IMR-90 (cell line): ENCODE measurements around the gene GPC5. TPM values are rescaled to one million over a fixed set of nuclear protein-coding genes. Genes with fewer than 3 reads are reported as not detected.

Experiments used
- ATAC-seq: fragments of 200-7000 bp; cut with Tn5 transposase; 2 replicates; pipeline ENCODE4 v1.9.1; 2020; ENCODE audit warnings: low read depth, mild to moderate bottlenecking, moderate library complexity
- BruUV-seq: library from RNA; stranded (reverse); fragments of 400-500 nt; replicated peaks from 2 replicates; lab custom pipeline; 2021; lab: Mats Ljungman, UMichigan
- CTCF ChIA-PET: fragments of 300-600 bp; formaldehyde crosslinking; extraction: SDS; loops from one replicate; lab custom pipeline; 2021; ENCODE audit warnings: antibody characterized with exemption; lab: Yijun Ruan, JAX
- POLR2A ChIA-PET: fragments of 300-600 bp; sonication (Branson Sonifier 250); formaldehyde crosslinking; loops from one replicate; lab custom pipeline; 2022; ENCODE audit warnings: antibody characterized with exemption; ENCODE audit not compliant: unreplicated experiment; lab: Charles Lee
- DNase-seq: peaks from one replicate; pipeline ENCODE4 v3.0.0; 2013
- H2AFZ ChIP-seq: replicated peaks from 2 replicates; pipeline ENCODE3; 2013; ENCODE audit warnings: low read length, mild to moderate bottlenecking; ENCODE audit not compliant: poor library complexity
- H2AK5ac ChIP-seq: 2 replicates; pipeline ENCODE4 v1.6.1; 2013; ENCODE audit warnings: low read depth, low read length, inconsistent platforms
- H2AK9ac ChIP-seq: replicated peaks from 2 replicates; pipeline ENCODE3; 2013; ENCODE audit warnings: mild to moderate bottlenecking, low read depth, low read length, moderate library complexity; ENCODE audit not compliant: poor library complexity
- H2BK120ac ChIP-seq: 2 replicates; pipeline ENCODE4 v1.6.1; 2013; ENCODE audit warnings: low read depth, low read length, inconsistent platforms
- H2BK15ac ChIP-seq: 3 replicates; pipeline ENCODE4 v1.6.1; 2013; ENCODE audit warnings: low read depth, low read length, inconsistent platforms
- H2BK20ac ChIP-seq: 2 replicates; pipeline ENCODE4 v1.6.1; 2013; ENCODE audit warnings: low read depth, mild to moderate bottlenecking, inconsistent platforms, low read length, moderate library complexity
- H2BK5ac ChIP-seq: 2 replicates; pipeline ENCODE4 v1.6.1; 2013; ENCODE audit warnings: mild to moderate bottlenecking, low read depth, low read length, inconsistent platforms; ENCODE audit not compliant: poor library complexity, severe bottlenecking
- H3K14ac ChIP-seq: replicated peaks from 2 replicates; pipeline ENCODE4 v1.6.1; 2013; ENCODE audit warnings: low read depth, low read length, inconsistent platforms
- H3K18ac ChIP-seq: 2 replicates; pipeline ENCODE4 v1.6.1; 2013; ENCODE audit warnings: low read depth, low read length, control low read depth
- H3K23ac ChIP-seq: 2 replicates; pipeline ENCODE4 v1.6.1; 2013; ENCODE audit warnings: low read depth, low read length, inconsistent platforms
- H3K27ac ChIP-seq: 2 replicates; pipeline ENCODE4 v1.5.1; 2013; ENCODE audit warnings: mild to moderate bottlenecking, control low read depth, low read length; ENCODE audit not compliant: insufficient read depth
- H3K27me3 ChIP-seq: 2 replicates; pipeline ENCODE4 v1.6.1; 2013; ENCODE audit warnings: low read length; ENCODE audit not compliant: control insufficient read depth, insufficient read depth
- H3K36me3 ChIP-seq: 2 replicates; pipeline ENCODE4 v1.6.1; 2013; ENCODE audit warnings: low read length, mixed read lengths; ENCODE audit not compliant: control insufficient read depth, insufficient read depth
- H3K4ac ChIP-seq: 2 replicates; pipeline ENCODE4 v1.6.1; 2013; ENCODE audit warnings: low read depth, low read length, inconsistent platforms
- H3K4me1 ChIP-seq: 2 replicates; pipeline ENCODE4 v1.6.1; 2013; ENCODE audit warnings: low read length, mixed read lengths; ENCODE audit not compliant: control insufficient read depth, insufficient read depth
- H3K4me2 ChIP-seq: 2 replicates; pipeline ENCODE4 v1.6.1; 2013; ENCODE audit warnings: low read depth, mild to moderate bottlenecking, control low read depth, low read length, moderate library complexity
- H3K4me3 ChIP-seq: 2 replicates; pipeline ENCODE4 v1.5.1; 2013; ENCODE audit warnings: low read depth, mild to moderate bottlenecking, control low read depth, low read length, moderate library complexity; ENCODE audit not compliant: insufficient read depth
- H3K56ac ChIP-seq: 2 replicates; pipeline ENCODE4 v1.6.1; 2013; ENCODE audit warnings: low read length, inconsistent platforms; ENCODE audit not compliant: insufficient read depth; ENCODE audit errors: extremely low read depth
- H3K79me1 ChIP-seq, 2 experiments: 2 replicates each; pipeline ENCODE4 v1.6.1; 2013; ENCODE audit warnings: low read length in 2 of 2, inconsistent platforms in 1 of 2, low read depth in 1 of 2
- H3K9ac ChIP-seq: 2 replicates; pipeline ENCODE4 v1.6.1; 2013; ENCODE audit warnings: low read depth, low read length, control low read depth
- H3K9me1 ChIP-seq: 2 replicates; pipeline ENCODE4 v1.6.1; 2013; ENCODE audit warnings: low read length, inconsistent platforms; ENCODE audit not compliant: insufficient read depth
- H3K9me3 ChIP-seq: 2 replicates; pipeline ENCODE4 v1.6.1; 2013; ENCODE audit warnings: low read length; ENCODE audit not compliant: control insufficient read depth, insufficient read depth
- H4K20me1 ChIP-seq: 2 replicates; pipeline ENCODE4 v1.6.1; 2013; ENCODE audit warnings: low read length, inconsistent platforms; ENCODE audit not compliant: insufficient read depth
- H4K5ac ChIP-seq: 2 replicates; pipeline ENCODE4 v1.6.1; 2013; ENCODE audit warnings: mild to moderate bottlenecking, low read depth, low read length, control low read depth
- H4K8ac ChIP-seq, 2 experiments: 2 replicates each; pipeline ENCODE4 v1.6.1; 2013; ENCODE audit warnings: low read depth in 2 of 2, low read length in 2 of 2, control low read depth in 1 of 2, inconsistent platforms in 1 of 2
- H4K91ac ChIP-seq: 2 replicates; pipeline ENCODE4 v1.6.1; 2013; ENCODE audit warnings: low read depth, low read length, inconsistent platforms; ENCODE audit not compliant: insufficient read depth
- CHD1 ChIP-seq: IDR thresholded peaks from 2 replicates; pipeline ENCODE4 v1.6.1; 2012; ENCODE audit warnings: low read depth, low read length, improper control_type of control experiment
- FOS ChIP-seq: fragments of 150-350 bp; IDR thresholded peaks from 2 replicates; pipeline ENCODE4 v1.6.1; 2016; ENCODE audit warnings: low read depth, low read length
- MAFK ChIP-seq: IDR thresholded peaks from 2 replicates; pipeline ENCODE4 v1.6.1; 2012; ENCODE audit warnings: low read depth, low read length, improper control_type of control experiment
- RAD21 ChIP-seq: IDR thresholded peaks from 2 replicates; pipeline ENCODE4 v1.6.1; 2012; ENCODE audit warnings: low read length, improper control_type of control experiment
- RFX5 ChIP-seq: IDR thresholded peaks from 2 replicates; pipeline ENCODE4 v1.8.0; 2012; ENCODE audit warnings: low read depth, mild to moderate bottlenecking, low read length, moderate library complexity
- WGBS, 2 experiments: methylation state at CpG; one replicate each; pipeline versions ENCODE4 v1.1.5 to v1.1.7; 2013; ENCODE audit warnings: missing lambda C conversion rate in 2 of 2; ENCODE audit not compliant: insufficient read length in 1 of 2; ENCODE audit errors: extremely low coverage in 2 of 2; 5-methylcytosine and 5-hydroxymethylcytosine counted together
- dilution Hi-C: fragments of 300-500 bp; cut with HindIII; formaldehyde crosslinking; loops from one replicate; pipeline ENCODE4 v1.14.3; 2018; ENCODE audit warnings: low sequenced_read_pairs; ENCODE audit not compliant: unreplicated experiment
- in situ Hi-C: fragments of 300-500 bp; cut with MboI; formaldehyde crosslinking; loops from 3 replicates; pipeline ENCODE4 v1.14.3; 2019; ENCODE audit warnings: low sequenced_read_pairs, inconsistent platforms, mixed read lengths
- intact Hi-C: fragments of 100-400 bp; cut with micrococcal nuclease; formaldehyde crosslinking; loops from 2 replicates; pipeline ENCODE4 v1.10.0; 2022
- polyA plus RNA-seq, 3 experiments: library from polyadenylated mRNA; depleted of rRNA; stranded (reverse); fragments of >200 nt; gene quantifications; 2 replicates each; pipeline ENCODE4 v1.2.3, GENCODE V29; 2012; ENCODE audit warnings: low replicate concordance in 1 of 3
- total RNA-seq: library from RNA; depleted of rRNA; stranded (reverse); fragments of >200 nt; gene quantifications from 2 replicates; pipeline ENCODE4 v1.2.3, GENCODE V29; 2012
- TF ChIP-seq, protein P1 (sequence below): conservative IDR thresholded peaks from 2 replicates; pipeline ENCODE4 v1.5.1; 2012; ENCODE audit warnings: mild to moderate bottlenecking, low read depth, low read length, improper control_type of control experiment
- TF ChIP-seq, protein P2 (sequence below): fragments of 150-350 bp; IDR thresholded peaks from 2 replicates; pipeline ENCODE4 v1.6.1; 2016; ENCODE audit warnings: low read depth, mild to moderate bottlenecking, low read length, moderate library complexity, borderline replicate concordance
- TF ChIP-seq, protein P3 (sequence below): fragments of 150-350 bp; IDR thresholded peaks from 2 replicates; pipeline ENCODE4 v1.6.1; 2017; ENCODE audit warnings: mild to moderate bottlenecking, antibody characterized with exemption, low read length, low read depth

Gene GPC5
- total and polyA plus RNA-seq, 2 of the 4 experiments (the other 2 are of a cell fraction): 0.94 to 1.8 TPM

DNA sequence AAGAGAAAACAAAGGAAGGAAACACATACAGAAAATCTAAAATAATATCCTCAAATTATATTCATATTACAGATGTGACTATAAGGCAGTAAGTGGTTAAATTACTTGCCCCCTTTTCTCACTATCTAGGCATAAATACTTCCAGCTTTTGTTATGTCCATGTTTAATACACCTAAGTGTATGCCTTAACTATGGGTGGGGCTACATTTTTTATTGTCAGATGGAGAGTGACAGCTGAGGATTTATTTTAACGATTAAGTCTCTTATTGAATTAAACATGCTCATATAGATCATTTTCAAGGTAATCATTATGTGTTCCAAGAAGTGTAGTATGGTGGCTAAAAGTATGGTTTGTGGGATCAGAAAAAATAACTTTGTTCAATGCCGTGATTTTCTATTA, 909.3 kb downstream of the GPC5 start:
- H3K9ac ChIP-seq: no peak overlapping the region
- H4K8ac ChIP-seq: no peak overlapping the region
- DNase-seq (no peak), ATAC-seq (no peak)
- no peak overlapping the region for H2AK9ac ChIP-seq
- no peaks in the 10 kb centered on the region for H3K27me3 ChIP-seq
- no peak overlapping the region for H3K27ac ChIP-seq
- H4K91ac ChIP-seq: no peak overlapping the region
- no peak overlapping the region for H2BK20ac ChIP-seq
- TF ChIP-seq FOS (no peak), MAFK (no peak), RAD21 (no peak), CHD1 (no peak), RFX5 (no peak)
- TF ChIP-seq, protein P1, sequence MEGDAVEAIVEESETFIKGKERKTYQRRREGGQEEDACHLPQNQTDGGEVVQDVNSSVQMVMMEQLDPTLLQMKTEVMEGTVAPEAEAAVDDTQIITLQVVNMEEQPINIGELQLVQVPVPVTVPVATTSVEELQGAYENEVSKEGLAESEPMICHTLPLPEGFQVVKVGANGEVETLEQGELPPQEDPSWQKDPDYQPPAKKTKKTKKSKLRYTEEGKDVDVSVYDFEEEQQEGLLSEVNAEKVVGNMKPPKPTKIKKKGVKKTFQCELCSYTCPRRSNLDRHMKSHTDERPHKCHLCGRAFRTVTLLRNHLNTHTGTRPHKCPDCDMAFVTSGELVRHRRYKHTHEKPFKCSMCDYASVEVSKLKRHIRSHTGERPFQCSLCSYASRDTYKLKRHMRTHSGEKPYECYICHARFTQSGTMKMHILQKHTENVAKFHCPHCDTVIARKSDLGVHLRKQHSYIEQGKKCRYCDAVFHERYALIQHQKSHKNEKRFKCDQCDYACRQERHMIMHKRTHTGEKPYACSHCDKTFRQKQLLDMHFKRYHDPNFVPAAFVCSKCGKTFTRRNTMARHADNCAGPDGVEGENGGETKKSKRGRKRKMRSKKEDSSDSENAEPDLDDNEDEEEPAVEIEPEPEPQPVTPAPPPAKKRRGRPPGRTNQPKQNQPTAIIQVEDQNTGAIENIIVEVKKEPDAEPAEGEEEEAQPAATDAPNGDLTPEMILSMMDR: no peak
- TF ChIP-seq, protein P2, sequence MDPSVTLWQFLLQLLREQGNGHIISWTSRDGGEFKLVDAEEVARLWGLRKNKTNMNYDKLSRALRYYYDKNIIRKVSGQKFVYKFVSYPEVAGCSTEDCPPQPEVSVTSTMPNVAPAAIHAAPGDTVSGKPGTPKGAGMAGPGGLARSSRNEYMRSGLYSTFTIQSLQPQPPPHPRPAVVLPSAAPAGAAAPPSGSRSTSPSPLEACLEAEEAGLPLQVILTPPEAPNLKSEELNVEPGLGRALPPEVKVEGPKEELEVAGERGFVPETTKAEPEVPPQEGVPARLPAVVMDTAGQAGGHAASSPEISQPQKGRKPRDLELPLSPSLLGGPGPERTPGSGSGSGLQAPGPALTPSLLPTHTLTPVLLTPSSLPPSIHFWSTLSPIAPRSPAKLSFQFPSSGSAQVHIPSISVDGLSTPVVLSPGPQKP: no peak
- TF ChIP-seq, protein P3, sequence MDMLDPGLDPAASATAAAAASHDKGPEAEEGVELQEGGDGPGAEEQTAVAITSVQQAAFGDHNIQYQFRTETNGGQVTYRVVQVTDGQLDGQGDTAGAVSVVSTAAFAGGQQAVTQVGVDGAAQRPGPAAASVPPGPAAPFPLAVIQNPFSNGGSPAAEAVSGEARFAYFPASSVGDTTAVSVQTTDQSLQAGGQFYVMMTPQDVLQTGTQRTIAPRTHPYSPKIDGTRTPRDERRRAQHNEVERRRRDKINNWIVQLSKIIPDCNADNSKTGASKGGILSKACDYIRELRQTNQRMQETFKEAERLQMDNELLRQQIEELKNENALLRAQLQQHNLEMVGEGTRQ: no peak
- H3K79me1 ChIP-seq: no peaks in the 10 kb centered on the region
- H3K4me3 ChIP-seq: no peak overlapping the region
- BruUV-seq: no TSS peak
- intact Hi-C loops (no loop called here), in situ Hi-C loops (no loop called here), dilution Hi-C loops (no loop called here)
- no peak overlapping the region for H2BK15ac ChIP-seq
- H3K18ac ChIP-seq: no peak overlapping the region
- no peak overlapping the region for H2BK5ac ChIP-seq
- no peaks in the 10 kb centered on the region for H4K20me1 ChIP-seq
- H3K4me1 ChIP-seq: no peaks in the 10 kb centered on the region
- no peak overlapping the region for H2AK5ac ChIP-seq
- no peak overlapping the region for H3K56ac ChIP-seq
- H3K23ac ChIP-seq: no peak overlapping the region
- H2BK120ac ChIP-seq: no peak overlapping the region
- no peak overlapping the region for H3K4ac ChIP-seq
- no peaks in the 10 kb centered on the region for H3K36me3 ChIP-seq
- H3K9me1 ChIP-seq: no peaks in the 10 kb centered on the region
- ChIA-PET POLR2A (no interaction called here), CTCF (interaction anchor here (0.5 kb wide), 1 partner anchor 131 kb away, joined by 3 read pairs; no protein-coding TSS in a partner anchor)
- H4K5ac ChIP-seq: no peak overlapping the region
- WGBS, 2 experiments: no CpG with 5 or more reads among the region's 2 CpGs
- H3K14ac ChIP-seq: no peak overlapping the region
- no peaks in the 10 kb centered on the region for H3K9me3 ChIP-seq
- H2AFZ ChIP-seq: no peak overlapping the region
- no peak overlapping the region for H3K4me2 ChIP-seq
